Panc1 (cell line): ENCODE results near the gene SLC7A6. TPM values are rescaled to one million over a fixed set of nuclear protein-coding genes. Genes with fewer than 3 reads are reported as not detected.

ENCODE experiments used
- ATAC-seq: fragments of 200-7000 bp; cut with Tn5 transposase; 2 replicates; pipeline ENCODE4 v1.9.1; 2020; ENCODE audit warnings: mild to moderate bottlenecking, moderate library complexity
- BruUV-seq: library from RNA; stranded (reverse); fragments of 400-500 nt; replicated peaks from 2 replicates; lab custom pipeline; 2021; lab: Mats Ljungman, UMichigan
- CTCF ChIA-PET: fragments of 300-600 bp; sonication (Branson Sonifier 250); formaldehyde crosslinking; loops from one replicate; lab custom pipeline; 2022; ENCODE audit warnings: antibody characterized with exemption; lab: Charles Lee
- POLR2A ChIA-PET: fragments of 300-600 bp; sonication (Branson Sonifier 250); formaldehyde crosslinking; loops from one replicate; lab custom pipeline; 2022; ENCODE audit warnings: antibody characterized with exemption; lab: Charles Lee
- DNase-seq: peaks from one replicate; pipeline ENCODE4 v3.0.0-alpha.2; 2010; ENCODE audit warnings: low read depth, low spot score
- H3K27ac ChIP-seq: 2 replicates; pipeline ENCODE4 v1.5.1; 2011; ENCODE audit warnings: mild to moderate bottlenecking, low read length, inconsistent platforms
- H3K27me3 ChIP-seq: fragments of 200-500 bp; sonication (Bioruptor generic); 2 replicates; pipeline ENCODE4 v1.6.0; 2014; ENCODE audit warnings: low read length, inconsistent platforms; ENCODE audit not compliant: control insufficient read depth, insufficient read depth
- H3K36me3 ChIP-seq: fragments of 200-500 bp; sonication (Bioruptor generic); 2 replicates; pipeline ENCODE4 v1.5.1; 2014; ENCODE audit warnings: inconsistent platforms, mild to moderate bottlenecking, low read length, moderate library complexity; ENCODE audit not compliant: control insufficient read depth, insufficient read depth
- H3K4me1 ChIP-seq: 2 replicates; pipeline ENCODE4 v1.5.1; 2011; ENCODE audit warnings: inconsistent platforms, mild to moderate bottlenecking, low read length, moderate library complexity; ENCODE audit not compliant: control insufficient read depth, insufficient read depth
- H3K4me3 ChIP-seq, 2 experiments: 2 replicates each; pipeline ENCODE4 v1.5.1; 2011 to 2012; ENCODE audit warnings: low read depth in 2 of 2, low read length in 2 of 2, mild to moderate bottlenecking in 2 of 2, inconsistent platforms in 1 of 2, moderate library complexity in 1 of 2
- H3K9me3 ChIP-seq: fragments of 200-500 bp; sonication (Bioruptor generic); 2 replicates; pipeline ENCODE4 v1.5.1; 2014; ENCODE audit warnings: low read depth, mild to moderate bottlenecking, inconsistent platforms, low read length, moderate library complexity; ENCODE audit not compliant: control insufficient read depth, insufficient read depth
- POLR2AphosphoS5 ChIP-seq: IDR thresholded peaks from 2 replicates; pipeline ENCODE4 v1.6.1; 2012; ENCODE audit warnings: mild to moderate bottlenecking, low read depth, low read length, moderate library complexity
- SIN3A ChIP-seq: IDR thresholded peaks from 2 replicates; pipeline ENCODE4 v1.6.1; 2012; ENCODE audit warnings: low read depth, mild to moderate bottlenecking, low read length, moderate library complexity, borderline replicate concordance; ENCODE audit not compliant: insufficient read depth
- TCF7L2 ChIP-seq: IDR thresholded peaks from 2 replicates; pipeline ENCODE4 v1.6.1; 2011; ENCODE audit warnings: mild to moderate bottlenecking, low read depth, low read length, inconsistent platforms
- in situ Hi-C: cut with HindIII; loops from 2 replicates; pipeline ENCODE4 v1.10.0; 2016; ENCODE audit warnings: low sequenced_read_pairs, low pct_unique_long_range_greater_than_20kb
- intact Hi-C: fragments of 100-400 bp; cut with micrococcal nuclease; formaldehyde crosslinking; loops from one replicate; pipeline ENCODE4 v1.10.0; 2022; ENCODE audit not compliant: unreplicated experiment
- total RNA-seq: library from RNA; stranded (reverse); gene quantifications from one replicate; pipeline ENCODE4 v1.2.1, GENCODE V29; 2021; ENCODE audit not compliant: unreplicated experiment
- TF ChIP-seq, protein P1 (sequence below): fragments of 450-650 bp; IDR thresholded peaks from 2 replicates; pipeline ENCODE4 v1.5.1; 2017; ENCODE audit warnings: mild to moderate bottlenecking
- TF ChIP-seq, protein P2 (sequence below), 2 experiments: IDR thresholded peaks; 2 replicates each; pipeline ENCODE4 v1.6.1; 2011 to 2012; ENCODE audit warnings: low read depth in 2 of 2, control low read depth in 1 of 2, low read length in 1 of 2, mild to moderate bottlenecking in 1 of 2, moderate library complexity in 1 of 2; ENCODE audit not compliant: insufficient read depth in 1 of 2

Gene SLC7A6
- total RNA-seq, 1 experiment from 2014 or later = 58.9 TPM

DNA sequence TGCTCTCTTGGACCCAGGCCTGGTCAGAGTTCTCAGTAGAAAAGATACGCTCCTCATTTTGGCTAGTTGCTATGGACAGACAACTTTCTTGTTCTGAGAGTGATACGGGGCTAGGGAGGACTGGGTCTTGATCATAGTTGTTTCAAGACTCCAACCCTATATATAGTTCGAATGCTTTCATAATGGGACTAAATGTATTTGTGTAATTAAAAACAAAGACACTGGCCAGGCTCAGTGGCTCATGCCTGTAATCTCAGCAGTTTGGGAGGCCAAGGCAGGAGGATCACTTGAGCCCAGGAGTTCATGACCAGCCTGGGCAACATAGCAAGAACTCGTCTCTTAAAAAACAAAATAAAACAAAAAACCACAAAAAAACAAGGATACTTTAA lies 17.7 kb downstream of the SLC7A6 start:
- CTCF ChIA-PET = no interaction called here
- intact Hi-C loops = no loop called here
- POLR2A ChIA-PET = no interaction called here
- Histone ChIP-seq H3K27ac (no peak overlapping the region), H3K4me3 (no peak overlapping the region), H3K36me3 (no peaks in the 10 kb centered on the region; the same call in 1 of the 2 replicates), H3K4me1 (no peaks in the 10 kb centered on the region), H3K27me3 (no peaks in the 10 kb centered on the region), H3K9me3 (no peaks in the 10 kb centered on the region)
- TF ChIP-seq SIN3A (no peak), TCF7L2 (no peak), POLR2AphosphoS5 (no peak)
- TF ChIP-seq, protein P1, sequence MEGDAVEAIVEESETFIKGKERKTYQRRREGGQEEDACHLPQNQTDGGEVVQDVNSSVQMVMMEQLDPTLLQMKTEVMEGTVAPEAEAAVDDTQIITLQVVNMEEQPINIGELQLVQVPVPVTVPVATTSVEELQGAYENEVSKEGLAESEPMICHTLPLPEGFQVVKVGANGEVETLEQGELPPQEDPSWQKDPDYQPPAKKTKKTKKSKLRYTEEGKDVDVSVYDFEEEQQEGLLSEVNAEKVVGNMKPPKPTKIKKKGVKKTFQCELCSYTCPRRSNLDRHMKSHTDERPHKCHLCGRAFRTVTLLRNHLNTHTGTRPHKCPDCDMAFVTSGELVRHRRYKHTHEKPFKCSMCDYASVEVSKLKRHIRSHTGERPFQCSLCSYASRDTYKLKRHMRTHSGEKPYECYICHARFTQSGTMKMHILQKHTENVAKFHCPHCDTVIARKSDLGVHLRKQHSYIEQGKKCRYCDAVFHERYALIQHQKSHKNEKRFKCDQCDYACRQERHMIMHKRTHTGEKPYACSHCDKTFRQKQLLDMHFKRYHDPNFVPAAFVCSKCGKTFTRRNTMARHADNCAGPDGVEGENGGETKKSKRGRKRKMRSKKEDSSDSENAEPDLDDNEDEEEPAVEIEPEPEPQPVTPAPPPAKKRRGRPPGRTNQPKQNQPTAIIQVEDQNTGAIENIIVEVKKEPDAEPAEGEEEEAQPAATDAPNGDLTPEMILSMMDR = no peak
- TF ChIP-seq, protein P2, sequence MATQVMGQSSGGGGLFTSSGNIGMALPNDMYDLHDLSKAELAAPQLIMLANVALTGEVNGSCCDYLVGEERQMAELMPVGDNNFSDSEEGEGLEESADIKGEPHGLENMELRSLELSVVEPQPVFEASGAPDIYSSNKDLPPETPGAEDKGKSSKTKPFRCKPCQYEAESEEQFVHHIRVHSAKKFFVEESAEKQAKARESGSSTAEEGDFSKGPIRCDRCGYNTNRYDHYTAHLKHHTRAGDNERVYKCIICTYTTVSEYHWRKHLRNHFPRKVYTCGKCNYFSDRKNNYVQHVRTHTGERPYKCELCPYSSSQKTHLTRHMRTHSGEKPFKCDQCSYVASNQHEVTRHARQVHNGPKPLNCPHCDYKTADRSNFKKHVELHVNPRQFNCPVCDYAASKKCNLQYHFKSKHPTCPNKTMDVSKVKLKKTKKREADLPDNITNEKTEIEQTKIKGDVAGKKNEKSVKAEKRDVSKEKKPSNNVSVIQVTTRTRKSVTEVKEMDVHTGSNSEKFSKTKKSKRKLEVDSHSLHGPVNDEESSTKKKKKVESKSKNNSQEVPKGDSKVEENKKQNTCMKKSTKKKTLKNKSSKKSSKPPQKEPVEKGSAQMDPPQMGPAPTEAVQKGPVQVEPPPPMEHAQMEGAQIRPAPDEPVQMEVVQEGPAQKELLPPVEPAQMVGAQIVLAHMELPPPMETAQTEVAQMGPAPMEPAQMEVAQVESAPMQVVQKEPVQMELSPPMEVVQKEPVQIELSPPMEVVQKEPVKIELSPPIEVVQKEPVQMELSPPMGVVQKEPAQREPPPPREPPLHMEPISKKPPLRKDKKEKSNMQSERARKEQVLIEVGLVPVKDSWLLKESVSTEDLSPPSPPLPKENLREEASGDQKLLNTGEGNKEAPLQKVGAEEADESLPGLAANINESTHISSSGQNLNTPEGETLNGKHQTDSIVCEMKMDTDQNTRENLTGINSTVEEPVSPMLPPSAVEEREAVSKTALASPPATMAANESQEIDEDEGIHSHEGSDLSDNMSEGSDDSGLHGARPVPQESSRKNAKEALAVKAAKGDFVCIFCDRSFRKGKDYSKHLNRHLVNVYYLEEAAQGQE (IDR thresholded peaks at IDR 0.05; ENCODE audit: insufficient read depth in 1 of 2, low read depth in 2 of 2, low read length in 1 of 2) = no peak
- in situ Hi-C loops = no loop called here
- ATAC-seq = no peak
- no peak for DNase-seq
- no TSS peak for BruUV-seq

DNA sequence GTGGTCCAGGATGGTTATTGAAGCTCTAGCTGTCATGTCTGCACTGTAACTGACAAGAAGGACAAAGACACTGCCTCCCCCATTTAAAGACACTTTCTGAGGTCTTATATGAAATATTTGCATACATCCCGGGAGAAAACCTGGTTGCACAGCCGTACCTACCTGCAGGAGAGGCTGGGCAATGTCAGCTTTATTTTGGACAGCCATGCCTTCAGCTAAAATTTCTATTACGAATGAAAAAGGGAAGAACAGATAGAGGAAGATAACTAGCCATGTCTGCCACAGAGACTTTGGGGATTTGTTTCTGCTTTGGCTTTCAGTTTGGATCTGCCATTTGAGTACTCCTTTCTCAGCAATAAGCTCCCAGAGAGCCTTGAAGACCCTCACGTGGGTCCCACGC lies 19.0 kb downstream of the SLC7A6 start:
- no peak for TF ChIP-seq SIN3A
- TF ChIP-seq, protein P2 (IDR thresholded peaks at IDR 0.05; ENCODE audit: insufficient read depth in 1 of 2, low read depth in 2 of 2, low read length in 1 of 2) = no peak
- TF ChIP-seq, protein P1 = no peak
- TF ChIP-seq POLR2AphosphoS5 = no peak
- no peak for TF ChIP-seq TCF7L2
- intact Hi-C loops = no loop called here
- Histone ChIP-seq H3K36me3 (no peaks in the 10 kb centered on the region; the same call in 1 of the 2 replicates), H3K9me3 (no peaks in the 10 kb centered on the region), H3K27ac (no peak overlapping the region), H3K4me1 (no peaks in the 10 kb centered on the region), H3K4me3 (no peak overlapping the region), H3K27me3 (no peaks in the 10 kb centered on the region)
- in situ Hi-C loops = no loop called here
- ChIA-PET CTCF (no interaction called here), POLR2A (interaction anchor here (0.6 kb wide), 1 partner anchor 35 kb away, joined by 5 read pairs; no protein-coding TSS in a partner anchor)
- BruUV-seq = no TSS peak
- DNase-seq = no peak
- ATAC-seq = no peak
